ENCODE data around the gene MICAL3. TPM values are rescaled to one million over a fixed set of nuclear protein-coding genes. Genes with fewer than 3 reads are reported as not detected.

The MICAL3 gene
- total RNA-seq, 1 donor from 2014 or later, result 103 TPM

GRCh38 chr22:18060646-18061620 is 36.6 kb upstream of the MICAL3 start:
- peaks cover 6% of the 10 kb centered on the region for H3K4me1 Mint-ChIP-seq
- TF ChIP-seq, protein P1, sequence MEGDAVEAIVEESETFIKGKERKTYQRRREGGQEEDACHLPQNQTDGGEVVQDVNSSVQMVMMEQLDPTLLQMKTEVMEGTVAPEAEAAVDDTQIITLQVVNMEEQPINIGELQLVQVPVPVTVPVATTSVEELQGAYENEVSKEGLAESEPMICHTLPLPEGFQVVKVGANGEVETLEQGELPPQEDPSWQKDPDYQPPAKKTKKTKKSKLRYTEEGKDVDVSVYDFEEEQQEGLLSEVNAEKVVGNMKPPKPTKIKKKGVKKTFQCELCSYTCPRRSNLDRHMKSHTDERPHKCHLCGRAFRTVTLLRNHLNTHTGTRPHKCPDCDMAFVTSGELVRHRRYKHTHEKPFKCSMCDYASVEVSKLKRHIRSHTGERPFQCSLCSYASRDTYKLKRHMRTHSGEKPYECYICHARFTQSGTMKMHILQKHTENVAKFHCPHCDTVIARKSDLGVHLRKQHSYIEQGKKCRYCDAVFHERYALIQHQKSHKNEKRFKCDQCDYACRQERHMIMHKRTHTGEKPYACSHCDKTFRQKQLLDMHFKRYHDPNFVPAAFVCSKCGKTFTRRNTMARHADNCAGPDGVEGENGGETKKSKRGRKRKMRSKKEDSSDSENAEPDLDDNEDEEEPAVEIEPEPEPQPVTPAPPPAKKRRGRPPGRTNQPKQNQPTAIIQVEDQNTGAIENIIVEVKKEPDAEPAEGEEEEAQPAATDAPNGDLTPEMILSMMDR (IDR thresholded peaks at IDR 0.05; ENCODE audit: unreplicated experiment), result no peak
- DNase-seq (ENCODE audit: low spot score in 2 of 2, unreplicated experiment in 2 of 2), result no peak
- no peaks in the 10 kb centered on the region for H3K36me3 Mint-ChIP-seq
- no peak overlapping the region for H3K4me3 Mint-ChIP-seq
- peaks cover 4% of the 10 kb centered on the region for H3K27me3 Mint-ChIP-seq (ENCODE audit: low read depth)
- no peaks in the 10 kb centered on the region for H3K9me3 Mint-ChIP-seq
- H3K27ac Mint-ChIP-seq, result no peak overlapping the region

GRCh38 chr22:18059991-18060390 is 35.6 kb upstream of the MICAL3 start:
- Mint-ChIP-seq H3K36me3 (no peaks in the 10 kb centered on the region), H3K27ac (no peak overlapping the region), H3K27me3 (ENCODE audit: low read depth) (peaks cover 3% of the 10 kb centered on the region), H3K4me3 (no peak overlapping the region), H3K9me3 (no peaks in the 10 kb centered on the region), H3K4me1 (peaks cover 9% of the 10 kb centered on the region)
- TF ChIP-seq, protein P1 (IDR thresholded peaks at IDR 0.05; ENCODE audit: unreplicated experiment), result no peak
- DNase-seq (ENCODE audit: low spot score in 2 of 2, unreplicated experiment in 2 of 2), result no peak

DNA sequence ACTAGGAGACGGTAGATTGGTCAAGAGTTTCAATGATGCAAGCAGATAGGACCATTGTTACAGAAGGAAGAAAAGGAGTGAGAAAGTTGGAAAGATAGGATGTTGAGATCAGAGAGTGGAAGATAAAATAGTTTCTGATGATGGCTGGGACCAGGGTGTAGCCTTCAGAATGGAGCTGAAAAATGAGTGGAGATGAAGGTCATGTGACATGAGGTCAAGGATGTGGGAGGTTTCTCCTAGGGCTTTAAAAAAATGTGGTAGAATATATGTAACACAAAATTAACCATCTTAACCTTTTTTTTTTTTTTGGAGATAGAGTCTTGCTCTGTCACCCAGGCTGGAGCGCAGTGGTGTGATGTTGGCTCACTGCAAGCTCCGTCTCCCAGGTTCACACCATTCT is 35.1 kb upstream of the MICAL3 start:
- no peak overlapping the region for H3K27ac Mint-ChIP-seq
- no peaks in the 10 kb centered on the region for H3K9me3 Mint-ChIP-seq
- H3K27me3 Mint-ChIP-seq (ENCODE audit: low read depth), result no peaks in the 10 kb centered on the region
- TF ChIP-seq, protein P1 (IDR thresholded peaks at IDR 0.05; ENCODE audit: unreplicated experiment), result no peak
- DNase-seq (ENCODE audit: low spot score in 2 of 2, unreplicated experiment in 2 of 2), result no peak
- peaks cover 9% of the 10 kb centered on the region for H3K4me1 Mint-ChIP-seq
- H3K36me3 Mint-ChIP-seq, result no peaks in the 10 kb centered on the region
- no peak overlapping the region for H3K4me3 Mint-ChIP-seq

- H3K27ac Mint-ChIP-seq, result no peak overlapping the region
- peaks cover 9% of the 10 kb centered on the region for H3K4me1 Mint-ChIP-seq
- no peaks in the 10 kb centered on the region for H3K36me3 Mint-ChIP-seq
- H3K9me3 Mint-ChIP-seq, result no peaks in the 10 kb centered on the region
- TF ChIP-seq, protein P1 (IDR thresholded peaks at IDR 0.05; ENCODE audit: unreplicated experiment), result no peak
- DNase-seq (ENCODE audit: low spot score in 2 of 2, unreplicated experiment in 2 of 2), result no peak
- no peak overlapping the region for H3K4me3 Mint-ChIP-seq
- H3K27me3 Mint-ChIP-seq (ENCODE audit: low read depth), result no peaks in the 10 kb centered on the region
These were observed 34.7 kb upstream of the MICAL3 start for GRCh38 chr22:18059094-18059417.

DNA sequence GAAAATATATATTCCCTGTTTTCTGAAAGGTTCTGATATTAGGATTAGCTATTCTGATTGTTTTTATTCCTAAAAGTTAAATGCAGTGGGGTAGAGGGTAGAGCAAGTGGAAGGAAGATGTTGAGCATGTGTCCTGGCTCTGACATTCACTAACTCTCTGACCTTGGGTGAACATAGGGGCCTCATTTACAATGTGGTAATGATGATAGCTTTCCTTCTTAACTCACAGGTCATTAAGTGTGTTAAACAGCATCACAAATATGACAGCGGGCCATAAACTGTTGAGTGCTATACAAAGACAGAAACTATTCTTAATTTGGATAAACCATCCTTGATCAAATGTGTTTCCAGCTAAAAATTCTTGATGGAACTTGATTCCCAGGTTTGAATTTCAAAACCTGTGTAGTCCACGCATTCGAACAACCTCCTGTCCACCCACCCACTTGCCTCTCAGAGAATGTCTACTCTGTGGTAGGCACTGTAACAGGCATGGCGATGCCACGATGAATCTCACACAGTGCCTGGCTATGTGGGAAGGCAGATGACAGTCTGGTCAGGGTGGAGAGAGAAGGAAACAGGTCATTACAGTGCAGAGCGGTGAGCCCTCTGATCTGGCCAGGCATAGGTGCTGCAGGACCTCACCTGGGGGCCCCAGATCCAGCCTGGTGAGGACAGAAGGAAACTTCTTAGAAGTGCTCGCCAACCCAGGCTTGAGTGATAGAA is 34.2 kb upstream of the MICAL3 start:
- TF ChIP-seq, protein P1 (IDR thresholded peaks at IDR 0.05; ENCODE audit: unreplicated experiment), result no peak
- Mint-ChIP-seq H3K27ac (no peak overlapping the region), H3K36me3 (no peaks in the 10 kb centered on the region), H3K9me3 (no peaks in the 10 kb centered on the region), H3K4me3 (no peak overlapping the region), H3K4me1 (peaks cover 9% of the 10 kb centered on the region), H3K27me3 (ENCODE audit: low read depth) (no peaks in the 10 kb centered on the region)
- no peak for DNase-seq (ENCODE audit: low spot score in 2 of 2, unreplicated experiment in 2 of 2)

Measured in mesothelial cell of epicardium (in vitro differentiated cells).